Tibial nerve (tissue), 4 donors: ENCODE data around the gene EMID1.

Source experiments
- CTCF ChIP-seq, 5 experiments: fragments of 200-600 bp in 3 of 5; fragments of 450-650 bp in 2 of 5; sonication (generic) in 3 of 5; IDR thresholded peaks; one replicate each; pipeline ENCODE4 v1.5.1; 2016 to 2019; ENCODE audit warnings: antibody characterized with exemption in 5 of 5, mild to moderate bottlenecking in 3 of 5, moderate library complexity in 2 of 5
- EP300 ChIP-seq, 2 donors: sonication (generic); formaldehyde crosslinking; IDR thresholded peaks; one replicate each; pipeline ENCODE4 v1.6.1; 2017; ENCODE audit warnings: antibody characterized with exemption in 2 of 2, mild to moderate bottlenecking in 1 of 2
- POLR2A ChIP-seq, 2 donors: fragments of 450-650 bp; IDR thresholded peaks; one replicate each; pipeline ENCODE4 v1.6.1; 2017; ENCODE audit warnings: antibody characterized with exemption in 2 of 2, mild to moderate bottlenecking in 2 of 2, moderate library complexity in 2 of 2

- TF ChIP-seq CTCF (IDR thresholded peaks at IDR 0.05): no peak
- no peak for TF ChIP-seq EP300 (IDR thresholded peaks at IDR 0.05)
- TF ChIP-seq POLR2A (IDR thresholded peaks at IDR 0.05): no peak
These were observed 10.5 kb downstream of the EMID1 start for GRCh38 chr22:29216011-29216872.
